Activated CD8-positive, alpha-beta T cell treated with anti-CD3 and anti-CD28 coated beads for 36 hours (primary cell): ENCODE results near the gene KIF26A. TPM values are rescaled to one million over a fixed set of nuclear protein-coding genes. Genes with fewer than 3 reads are reported as not detected.

Source experiments
- ATAC-seq: fragments of 200-7000 bp; cut with Tn5 transposase; one replicate; pipeline ENCODE4 v1.10.0; 2021; ENCODE audit warnings: mild to moderate bottlenecking, moderate library complexity
- CTCF ChIA-PET: fragments of 350-600 bp; sonication (Branson Sonifier 250); formaldehyde crosslinking; loops from one replicate; lab custom pipeline; 2021; ENCODE audit warnings: antibody characterized with exemption; lab: Charles Lee
- POLR2A ChIA-PET: fragments of 350-600 bp; sonication (Branson Sonifier 250); formaldehyde crosslinking; loops from one replicate; lab custom pipeline; 2021; ENCODE audit warnings: antibody characterized with exemption; lab: Charles Lee
- DNase-seq: peaks from one replicate; pipeline ENCODE4 v3.0.0-alpha.2; 2020
- H3K27ac Mint-ChIP-seq: one replicate; pipeline ENCODE4 v1.8.0; 2021; ENCODE audit warnings: mild to moderate bottlenecking, mixed read lengths
- H3K27me3 Mint-ChIP-seq: one replicate; pipeline ENCODE4 v1.8.0; 2021; ENCODE audit warnings: mixed read lengths
- H3K36me3 Mint-ChIP-seq: one replicate; pipeline ENCODE4 v1.8.0; 2021; ENCODE audit warnings: low read depth, mixed read lengths
- H3K4me1 Mint-ChIP-seq: one replicate; pipeline ENCODE4 v1.8.0; 2021; ENCODE audit warnings: low read depth, mixed read lengths
- H3K4me3 Mint-ChIP-seq: one replicate; pipeline ENCODE4 v1.8.0; 2021; ENCODE audit warnings: mild to moderate bottlenecking, moderate library complexity, mixed read lengths
- H3K9me3 Mint-ChIP-seq: one replicate; pipeline ENCODE4 v1.8.0; 2021; ENCODE audit warnings: mixed read lengths
- intact Hi-C: fragments of 100-400 bp; cut with micrococcal nuclease; formaldehyde crosslinking; loops from one replicate; pipeline ENCODE4 v1.10.0; 2022
- total RNA-seq, 2 experiments: library from RNA; stranded (reverse); gene quantifications; one replicate each; pipeline ENCODE4 v1.2.3, GENCODE V29; 2021
- TF ChIP-seq, protein P1 (sequence below): fragments of 200-600 bp; IDR thresholded peaks from one replicate; pipeline ENCODE4 v1.8.0; 2022; ENCODE audit warnings: antibody characterized with exemption, mild to moderate bottlenecking

KIF26A gene
- total RNA-seq, 2 experiments from 2014 or later, result 0.59 to 0.65 TPM

DNA sequence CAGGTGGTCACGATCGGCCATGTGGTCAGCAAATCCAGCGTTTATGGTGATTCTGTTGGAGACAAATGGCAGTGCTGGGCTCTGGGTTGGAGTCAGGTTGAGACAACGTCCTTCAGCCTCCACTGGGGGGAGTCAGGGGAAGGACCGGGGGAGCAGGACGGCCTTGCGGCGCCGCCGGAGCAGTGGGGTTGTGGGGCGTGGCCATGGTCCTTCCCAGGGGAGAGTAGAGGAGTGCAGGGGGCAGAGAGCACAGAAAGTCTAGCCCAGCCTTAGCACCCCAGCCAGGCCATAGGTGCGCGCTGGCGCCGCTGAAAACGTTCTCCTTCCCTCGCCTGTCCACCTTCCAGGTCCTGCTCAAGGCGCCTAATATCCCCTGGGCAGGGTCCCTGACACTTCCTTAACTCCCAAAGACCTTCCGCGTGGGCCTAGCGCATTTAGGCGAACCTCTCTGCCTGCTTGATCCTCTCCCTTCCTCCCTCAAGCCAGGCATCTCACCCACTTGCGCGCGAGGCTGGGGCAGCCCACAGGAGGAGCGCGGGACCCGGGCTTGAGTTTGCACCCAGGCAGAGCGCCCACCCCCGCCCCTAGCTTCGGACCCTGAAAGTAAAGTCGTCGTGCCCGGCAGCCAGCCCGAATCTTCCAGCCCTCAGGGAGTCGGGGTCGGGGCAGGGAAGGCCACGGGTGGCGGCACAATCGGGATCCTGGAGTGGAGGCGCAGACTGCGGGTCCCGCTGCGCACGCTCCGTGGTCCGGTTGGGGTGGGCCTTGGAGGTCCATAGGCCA is 3.1 kb upstream of the KIF26A start:
- ChIA-PET POLR2A (no interaction called here), CTCF (no interaction called here)
- intact Hi-C loops, result loop anchor here (5.0 kb wide), 1 partner anchor 507 kb away; no protein-coding TSS in a partner anchor
- DNase-seq, result peak; percentile 37
- H3K27ac Mint-ChIP-seq, result no peak overlapping the region
- H3K4me1 Mint-ChIP-seq, result peaks cover 4% of the 10 kb centered on the region
- H3K27me3 Mint-ChIP-seq, result peaks cover 37% of the 10 kb centered on the region
- no peak overlapping the region for H3K4me3 Mint-ChIP-seq
- no peaks in the 10 kb centered on the region for H3K36me3 Mint-ChIP-seq
- no peak for ATAC-seq
- H3K9me3 Mint-ChIP-seq, result no peaks in the 10 kb centered on the region
- TF ChIP-seq, protein P1, sequence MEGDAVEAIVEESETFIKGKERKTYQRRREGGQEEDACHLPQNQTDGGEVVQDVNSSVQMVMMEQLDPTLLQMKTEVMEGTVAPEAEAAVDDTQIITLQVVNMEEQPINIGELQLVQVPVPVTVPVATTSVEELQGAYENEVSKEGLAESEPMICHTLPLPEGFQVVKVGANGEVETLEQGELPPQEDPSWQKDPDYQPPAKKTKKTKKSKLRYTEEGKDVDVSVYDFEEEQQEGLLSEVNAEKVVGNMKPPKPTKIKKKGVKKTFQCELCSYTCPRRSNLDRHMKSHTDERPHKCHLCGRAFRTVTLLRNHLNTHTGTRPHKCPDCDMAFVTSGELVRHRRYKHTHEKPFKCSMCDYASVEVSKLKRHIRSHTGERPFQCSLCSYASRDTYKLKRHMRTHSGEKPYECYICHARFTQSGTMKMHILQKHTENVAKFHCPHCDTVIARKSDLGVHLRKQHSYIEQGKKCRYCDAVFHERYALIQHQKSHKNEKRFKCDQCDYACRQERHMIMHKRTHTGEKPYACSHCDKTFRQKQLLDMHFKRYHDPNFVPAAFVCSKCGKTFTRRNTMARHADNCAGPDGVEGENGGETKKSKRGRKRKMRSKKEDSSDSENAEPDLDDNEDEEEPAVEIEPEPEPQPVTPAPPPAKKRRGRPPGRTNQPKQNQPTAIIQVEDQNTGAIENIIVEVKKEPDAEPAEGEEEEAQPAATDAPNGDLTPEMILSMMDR, result no peak

DNA sequence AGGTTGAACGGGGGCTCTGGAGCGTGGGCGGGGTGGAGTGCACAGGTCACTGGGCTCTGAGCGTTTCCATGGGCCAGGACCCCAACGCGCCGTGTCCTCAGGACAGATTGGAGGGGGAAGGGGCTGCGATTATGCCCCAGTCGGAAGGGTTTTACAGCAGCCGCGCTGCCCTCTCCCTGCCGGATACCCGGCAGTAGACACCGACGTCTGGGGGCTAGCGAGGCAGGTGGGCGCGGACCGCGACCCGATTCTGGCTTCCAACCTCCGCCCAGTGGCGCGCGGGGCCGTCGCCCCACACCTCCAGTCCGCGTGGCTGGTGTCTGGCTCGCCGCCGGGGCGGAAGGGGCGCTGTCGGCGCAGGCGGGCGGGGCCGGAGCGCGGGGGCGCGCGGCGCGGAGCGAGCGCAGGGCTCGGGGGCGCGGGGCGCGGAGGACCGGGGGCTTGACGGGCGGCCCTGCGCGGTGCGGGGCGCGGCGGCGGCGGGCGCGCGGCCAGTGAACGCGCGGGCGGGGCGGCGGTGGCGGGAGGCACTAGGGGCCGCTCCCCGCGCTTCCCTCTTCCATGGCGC is 2.4 kb upstream of the KIF26A start:
- CTCF ChIA-PET, result no interaction called here
- Mint-ChIP-seq H3K9me3 (no peaks in the 10 kb centered on the region), H3K4me3 (no peak overlapping the region), H3K27me3 (peaks cover 35% of the 10 kb centered on the region), H3K4me1 (peaks cover 4% of the 10 kb centered on the region), H3K27ac (no peak overlapping the region), H3K36me3 (no peaks in the 10 kb centered on the region)
- intact Hi-C loops, result loop anchor here (5.0 kb wide), 1 partner anchor 506 kb away; no protein-coding TSS in a partner anchor
- ATAC-seq, result no peak
- no peak for DNase-seq
- POLR2A ChIA-PET, result no interaction called here
- TF ChIP-seq, protein P1, result no peak

DNA sequence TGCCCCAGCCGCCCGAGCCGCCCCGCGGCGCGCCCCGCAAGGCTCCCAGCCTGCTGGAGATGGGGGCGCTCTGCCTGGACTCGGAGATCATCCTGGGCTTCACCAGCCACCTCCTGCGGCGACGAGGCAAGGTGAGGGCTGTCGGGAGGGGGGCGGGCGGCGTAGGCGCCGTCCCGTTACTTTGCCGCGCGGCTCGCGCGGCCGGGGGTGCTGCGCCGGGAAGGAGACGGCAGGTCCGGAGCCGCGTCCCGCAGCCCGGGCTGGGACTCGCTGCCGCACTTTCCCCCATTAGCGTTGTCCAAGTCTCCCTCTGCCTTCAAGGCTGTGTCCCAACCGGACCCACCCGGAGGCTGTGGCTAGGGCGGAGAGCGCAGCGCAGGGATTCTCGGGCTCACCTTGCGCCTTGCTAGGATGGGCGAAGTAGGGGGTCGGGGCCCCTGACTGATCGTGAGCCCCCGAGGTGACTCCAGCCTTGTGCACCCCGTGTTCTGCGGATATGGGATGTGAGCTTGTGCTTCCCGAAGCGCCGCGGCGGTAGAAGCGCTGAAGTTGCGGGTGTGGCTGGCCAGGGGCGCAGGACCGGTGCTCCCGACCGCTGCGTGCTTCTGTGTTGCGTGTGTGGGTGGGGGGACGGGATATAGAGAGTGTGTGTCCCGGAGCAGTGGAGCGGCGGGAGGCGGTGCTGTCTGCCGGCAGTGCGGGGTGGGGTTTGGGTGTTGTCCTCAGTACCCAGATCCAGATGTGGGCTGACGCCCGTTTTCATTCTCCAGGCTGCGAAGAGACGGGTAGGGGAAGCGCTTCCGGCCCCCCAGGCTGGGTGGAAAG is 1.7 kb upstream of the KIF26A start:
- ATAC-seq (no peak), DNase-seq (peak; percentile 11)
- Mint-ChIP-seq H3K4me1 (peaks cover 4% of the 10 kb centered on the region), H3K4me3 (peak overlapping the region; percentile 12), H3K9me3 (no peaks in the 10 kb centered on the region), H3K36me3 (no peaks in the 10 kb centered on the region), H3K27me3 (peaks cover 33% of the 10 kb centered on the region), H3K27ac (no peak overlapping the region)
- CTCF ChIA-PET, result interaction anchor here (1.1 kb wide), 1 partner anchor 234 kb away, joined by 3 read pairs; no protein-coding TSS in a partner anchor
- TF ChIP-seq, protein P1, result no peak
- POLR2A ChIA-PET, result no interaction called here
- intact Hi-C loops, result loop anchor here (5.0 kb wide), 1 partner anchor 506 kb away; no protein-coding TSS in a partner anchor

DNA sequence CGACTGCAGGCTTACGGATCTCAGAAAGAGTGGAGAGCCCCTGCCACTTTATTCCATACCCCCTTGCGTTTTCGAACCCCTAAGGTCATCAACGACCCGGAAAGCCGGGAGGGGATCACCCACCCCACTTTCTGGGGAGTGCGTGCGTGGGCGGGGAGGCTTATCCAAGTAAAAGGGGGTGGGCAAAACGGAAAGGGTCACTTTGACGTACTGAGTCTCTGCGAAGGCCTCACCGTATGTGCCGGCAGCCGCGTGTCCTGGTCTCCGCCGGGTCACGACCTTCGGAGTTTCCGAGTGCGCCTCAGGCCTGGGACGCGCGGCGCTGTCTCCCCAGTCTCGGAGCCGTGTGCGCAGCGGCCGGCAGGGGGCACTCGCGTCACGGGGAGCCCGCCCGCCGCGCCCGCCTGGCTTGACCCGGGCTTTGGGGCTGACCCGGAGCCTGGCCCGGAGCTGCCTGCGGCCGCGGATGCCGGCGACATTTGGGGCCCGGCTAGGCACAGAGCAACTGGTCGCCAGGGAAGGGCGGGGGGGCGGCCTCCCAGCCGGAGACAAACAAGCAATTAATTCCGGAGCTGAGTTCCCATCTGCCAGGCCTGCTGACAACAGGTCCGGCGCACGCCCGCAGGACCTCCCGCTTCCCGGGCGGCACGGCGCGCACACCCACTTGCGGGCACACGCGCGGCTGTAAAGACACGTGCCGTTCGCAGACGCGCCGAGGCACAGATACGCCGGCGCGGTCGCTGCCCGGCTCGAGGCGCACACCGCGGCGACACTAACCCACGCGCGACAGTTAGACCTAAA is 890 bp upstream of the KIF26A start:
- Mint-ChIP-seq H3K9me3 (no peaks in the 10 kb centered on the region), H3K4me3 (peak overlapping the region; percentile 55), H3K27me3 (peaks cover 29% of the 10 kb centered on the region), H3K36me3 (no peaks in the 10 kb centered on the region), H3K4me1 (peaks cover 4% of the 10 kb centered on the region), H3K27ac (no peak overlapping the region)
- ChIA-PET POLR2A (no interaction called here), CTCF (interaction anchor here (0.7 to 1.3 kb wide), 6 partner anchors 60 to 427 kb away, joined by 3 to 8 read pairs (median 4); no protein-coding TSS in a partner anchor)
- TF ChIP-seq, protein P1, result peak; percentile 96
- intact Hi-C loops, result loop anchor here (5.0 kb wide), 1 partner anchor 505 kb away; no protein-coding TSS in a partner anchor
- peak; percentile 69 for DNase-seq
- ATAC-seq, result peak; percentile 76
